ENCODE measurements around the gene EARS2. TPM values are rescaled to one million over a fixed set of nuclear protein-coding genes. Genes with fewer than 3 reads are reported as not detected.

The EARS2 gene
- total and polyA plus RNA-seq, 2 of the 8 experiments (the other 6 are each of a cell fraction or from before 2014, with no cell fraction given) = 47.8 to 111 TPM

DNA sequence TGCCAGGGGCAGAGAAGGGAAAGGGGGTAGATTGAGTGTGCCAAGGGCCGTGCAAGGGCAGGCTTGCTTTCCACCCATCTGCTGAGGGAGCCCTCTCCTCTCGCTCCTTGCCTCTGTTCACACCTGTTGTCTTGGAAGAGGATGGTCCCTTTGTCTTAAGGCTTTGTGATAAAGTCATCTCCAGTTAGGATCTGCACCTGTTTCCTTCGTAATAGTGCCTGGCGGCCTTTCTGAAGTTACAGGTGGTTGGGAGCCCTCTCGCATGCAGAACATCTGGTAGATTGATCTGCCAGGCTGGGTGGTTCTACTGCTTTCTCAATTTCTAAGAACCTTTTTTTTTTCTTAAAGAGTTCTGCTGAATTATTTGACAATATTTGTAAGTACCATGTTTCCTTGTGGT is 16.7 kb upstream of the EARS2 start (continued):
- TF ChIP-seq BRCA1 (IDR thresholded peaks at IDR 0.05; ENCODE audit: low read depth, low read length) = no peak
